Activated CD4-positive, CD25-positive, alpha-beta regulatory T cell treated with anti-CD3 and anti-CD28 coated beads, Interleukin-2, amount 50 U/mL, for 72 hours (primary cell): ENCODE data around the gene KDF1.
A peak's percentile ranks its signal among the peaks of the same experiment; 100 is the strongest.
"Not testable (repeated sequence)": the region's sequence is repeated elsewhere in the genome, so short reads cannot be mapped to it uniquely, and the experiment has no call there.

ENCODE experiments used
- DNase-seq: peaks from one replicate; pipeline ENCODE4 v3.0.0; 2021

KDF1 gene

GRCh38 chr1:26953374-26953773 is 6.9 kb downstream of the KDF1 start:
- DNase-seq, result no peak

GRCh38 chr1:26951821-26952497 is 8.3 kb downstream of the KDF1 start:
- DNase-seq, result no peak

GRCh38 chr1:26951216-26951615 is 9.1 kb downstream of the KDF1 start:
- DNase-seq, result no peak

- DNase-seq, result no peak
Measured at GRCh38 chr1:26950602-26951001, 9.7 kb downstream of the KDF1 start.

DNA sequence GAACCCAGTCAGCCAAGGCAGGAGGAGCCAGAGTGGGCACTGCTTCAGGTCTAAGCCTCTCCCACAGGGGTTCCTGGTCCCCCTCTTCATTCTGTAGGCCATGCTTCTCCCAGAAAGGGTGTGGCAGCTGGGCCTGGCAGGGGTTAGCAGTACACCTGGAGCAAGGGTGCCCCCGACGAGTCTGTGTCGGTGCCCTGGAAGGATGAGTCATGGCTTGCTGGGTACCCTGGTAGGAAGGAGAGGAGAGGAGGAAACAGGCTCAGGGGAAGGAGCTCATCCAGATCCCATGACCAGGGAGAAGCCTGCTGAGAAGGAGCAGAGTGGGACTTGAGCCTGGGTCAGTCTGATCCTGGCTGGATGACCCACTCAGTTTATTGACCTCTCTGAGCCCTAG is 10.3 kb downstream of the KDF1 start:
- DNase-seq, result no peak

DNA sequence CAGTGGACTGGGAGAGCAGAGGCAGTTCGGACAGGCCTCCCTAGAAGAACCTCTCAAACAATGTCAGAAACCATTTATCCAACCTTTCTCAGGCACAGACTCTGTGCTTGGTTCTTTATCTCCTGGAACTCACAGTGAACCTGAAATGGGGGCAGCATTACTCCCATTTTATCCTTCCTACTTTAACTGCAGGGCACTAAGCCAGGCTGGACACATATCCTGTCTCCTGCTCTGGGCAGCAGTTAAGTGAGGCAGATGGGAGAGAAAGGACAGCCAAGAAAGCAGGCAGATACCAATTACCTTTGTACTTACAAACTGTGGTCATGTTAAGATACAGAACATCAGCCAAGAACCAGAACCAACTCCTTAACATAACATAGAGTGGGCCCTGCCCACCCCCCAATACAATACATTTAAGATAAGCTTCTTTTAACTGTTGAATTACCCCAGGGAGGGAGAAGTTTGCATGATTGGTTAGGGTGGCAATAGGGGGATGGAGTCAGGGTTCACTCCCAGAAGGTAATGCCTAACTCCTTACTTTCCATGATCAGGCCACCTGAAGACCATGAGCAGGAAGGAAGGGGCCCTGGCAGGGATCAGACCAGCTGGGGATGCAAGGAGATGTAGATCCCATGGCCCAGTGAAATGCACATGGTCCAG is 10.9 kb downstream of the KDF1 start:
- DNase-seq, result no peak

- not testable (repeated sequence) for DNase-seq
Measured at GRCh38 chr1:26948725-26949057, 11.6 kb downstream of the KDF1 start.

DNA sequence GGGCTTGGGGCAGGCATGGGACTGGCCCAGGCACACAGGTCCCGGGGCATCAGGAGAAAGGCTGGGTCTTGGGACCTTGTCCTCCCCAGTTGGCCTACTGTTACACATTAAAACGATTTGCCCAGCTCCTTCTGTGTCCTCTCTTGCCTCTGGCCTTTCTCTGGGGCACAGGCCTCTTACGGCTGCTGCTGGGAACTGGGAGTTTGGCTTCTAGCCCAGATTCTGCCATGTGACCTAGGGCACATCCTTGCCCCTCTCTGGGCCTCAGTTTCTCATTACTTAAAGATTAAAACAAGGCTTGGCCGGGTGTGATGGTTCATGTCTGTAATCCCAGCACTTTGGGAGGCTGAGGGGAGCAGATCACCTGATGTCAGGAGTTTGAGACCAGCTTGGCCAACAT is 14.0 kb downstream of the KDF1 start:
- no peak for DNase-seq

DNA sequence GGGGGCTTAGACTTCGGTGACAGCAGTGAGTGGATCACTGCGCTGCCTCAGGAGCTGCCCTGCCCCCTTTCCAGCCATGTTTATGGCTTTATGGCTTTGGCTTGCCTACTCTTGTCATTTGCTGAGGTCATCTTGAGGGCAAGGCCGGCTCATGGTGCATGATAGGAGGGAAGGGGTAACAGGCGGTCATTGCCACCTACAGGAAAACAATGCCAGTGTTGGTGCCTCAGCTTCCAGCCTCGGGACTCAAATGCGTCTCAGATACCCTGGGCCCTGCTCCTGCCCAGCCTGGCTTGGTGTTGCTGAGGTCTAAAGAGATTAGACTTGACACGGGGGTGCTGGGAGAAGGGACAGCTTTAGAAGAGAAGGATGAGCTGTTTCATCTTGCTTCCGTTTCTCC is 14.5 kb downstream of the KDF1 start:
- no peak for DNase-seq

- no peak for DNase-seq
Measured at GRCh38 chr1:26945138-26945537, 15.1 kb downstream of the KDF1 start.

DNA sequence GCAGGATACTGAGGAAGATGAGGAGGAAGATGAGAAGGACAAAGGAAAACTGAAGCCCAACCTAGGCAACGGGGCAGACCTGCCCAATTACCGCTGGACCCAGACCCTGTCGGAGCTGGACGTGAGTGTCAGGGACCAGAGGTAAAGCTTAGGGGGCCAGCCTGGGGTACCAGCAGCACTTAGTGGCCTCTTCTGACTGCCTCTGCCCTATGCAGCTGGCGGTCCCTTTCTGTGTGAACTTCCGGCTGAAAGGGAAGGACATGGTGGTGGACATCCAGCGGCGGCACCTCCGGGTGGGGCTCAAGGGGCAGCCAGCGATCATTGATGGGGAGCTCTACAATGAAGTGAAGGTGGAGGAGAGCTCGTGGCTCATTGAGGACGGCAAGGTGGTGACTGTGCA is 17.6 kb downstream of the KDF1 start:
- no peak for DNase-seq

DNA sequence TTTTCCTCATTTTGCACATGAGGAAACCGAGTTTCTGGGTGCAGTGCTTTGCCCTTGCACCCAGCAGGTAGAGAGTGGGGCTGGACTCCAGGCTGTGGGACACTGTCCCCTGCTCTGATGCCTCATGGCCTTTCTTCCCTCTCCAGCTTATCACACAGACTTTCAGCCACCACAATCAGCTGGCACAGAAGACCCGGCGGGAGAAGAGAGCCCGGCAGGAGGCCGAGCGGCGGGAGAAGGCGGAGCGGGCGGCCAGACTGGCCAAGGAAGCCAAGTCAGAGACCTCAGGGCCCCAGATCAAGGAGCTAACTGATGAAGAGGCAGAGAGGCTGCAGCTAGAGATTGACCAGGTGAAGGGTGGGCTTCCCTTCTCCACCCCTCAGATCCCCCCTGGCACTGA is 19.0 kb downstream of the KDF1 start:
- DNase-seq, result no peak

- no peak for DNase-seq
Measured at GRCh38 chr1:26938659-26939025, 21.6 kb downstream of the KDF1 start.

DNA sequence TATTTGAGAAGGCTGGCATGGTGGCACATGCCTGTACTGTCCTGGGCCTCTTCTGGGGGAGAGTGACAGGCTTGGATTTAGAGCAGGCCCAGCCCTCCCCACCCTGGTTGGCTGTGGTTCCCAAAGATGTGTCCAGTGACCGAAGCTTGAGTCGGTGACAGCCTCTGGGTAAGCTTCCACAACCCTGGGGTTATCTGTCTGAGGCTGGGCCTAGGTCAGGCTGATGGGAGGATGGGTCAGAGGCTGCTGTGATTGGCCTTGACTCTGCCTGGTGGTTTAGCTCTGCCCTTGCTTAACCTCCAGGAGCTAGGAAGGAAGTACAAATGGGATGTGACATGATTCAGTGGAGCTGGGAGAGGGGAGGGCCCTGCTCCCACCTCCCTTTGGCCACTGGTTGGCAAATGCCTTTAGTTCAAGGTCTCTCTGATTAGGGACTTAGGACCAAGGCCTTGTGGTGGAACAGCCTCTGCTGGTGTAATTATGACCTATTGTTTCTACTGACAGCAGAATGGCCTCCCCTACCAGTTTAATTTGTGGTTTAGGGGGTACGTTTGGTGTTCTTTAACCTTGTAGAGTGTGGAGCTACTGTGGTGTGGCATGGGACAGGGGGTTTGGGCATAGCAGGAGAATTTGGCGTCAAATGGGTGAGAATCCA is 22.1 kb downstream of the KDF1 start:
- DNase-seq, result no peak

GRCh38 chr1:26936823-26937222 is 23.4 kb downstream of the KDF1 start:
- no peak for DNase-seq

GRCh38 chr1:26932531-26932930 is 27.7 kb downstream of the KDF1 start:
- no peak for DNase-seq

DNA sequence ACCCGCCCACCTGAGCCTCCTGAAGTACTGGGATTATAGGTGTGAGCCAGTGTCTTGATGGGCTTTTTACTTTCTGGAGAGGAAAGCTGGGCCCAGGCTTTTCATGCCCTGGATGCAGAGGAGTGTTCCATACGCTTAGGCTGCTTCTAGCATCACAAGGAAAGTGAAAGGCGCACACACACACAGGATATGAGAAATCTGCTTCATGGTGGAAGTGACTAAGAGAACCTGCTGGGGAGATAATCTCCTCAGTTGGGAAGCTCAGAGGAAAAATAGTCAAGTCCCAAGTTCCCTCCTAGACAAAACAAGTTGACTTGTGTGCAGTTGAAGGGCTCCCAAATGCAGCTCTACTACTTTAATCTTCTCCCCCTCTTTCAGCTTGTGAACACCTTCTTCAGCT is 36.6 kb downstream of the KDF1 start:
- no peak for DNase-seq

DNA sequence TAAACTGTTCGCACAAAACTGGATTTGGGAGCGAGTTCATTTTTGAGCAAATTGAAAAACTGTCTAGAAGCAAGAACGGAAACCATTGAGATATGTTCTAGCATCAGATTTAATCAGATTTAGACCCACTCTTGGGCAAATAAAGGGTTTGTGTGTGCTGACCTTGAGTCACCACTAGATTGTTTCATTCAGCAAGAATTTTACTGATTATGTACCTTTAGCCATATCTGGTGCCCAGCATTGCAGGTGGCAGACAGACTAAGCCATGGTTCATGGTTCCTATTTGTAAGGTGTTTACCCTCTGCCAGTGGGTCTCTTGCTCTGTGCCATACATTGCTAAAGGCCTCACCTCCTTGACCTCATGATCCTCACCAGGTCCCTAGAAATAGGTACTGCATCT is 37.4 kb downstream of the KDF1 start:
- DNase-seq, result no peak

- DNase-seq, result no peak
Measured at GRCh38 chr1:26922431-26922729, 37.9 kb downstream of the KDF1 start.

GRCh38 chr1:26921540-26922430 is 38.5 kb downstream of the KDF1 start, which contains the start of gene NUDC:
TSS of gene NUDC (plus strand) at chr1:26921743. CDS start at chr1:26921849, 106 bp downstream.
- DNase-seq, result peak; percentile 95

- DNase-seq, result no peak
Measured at GRCh38 chr1:26921126-26921539, 39.1 kb downstream of the KDF1 start.

DNA sequence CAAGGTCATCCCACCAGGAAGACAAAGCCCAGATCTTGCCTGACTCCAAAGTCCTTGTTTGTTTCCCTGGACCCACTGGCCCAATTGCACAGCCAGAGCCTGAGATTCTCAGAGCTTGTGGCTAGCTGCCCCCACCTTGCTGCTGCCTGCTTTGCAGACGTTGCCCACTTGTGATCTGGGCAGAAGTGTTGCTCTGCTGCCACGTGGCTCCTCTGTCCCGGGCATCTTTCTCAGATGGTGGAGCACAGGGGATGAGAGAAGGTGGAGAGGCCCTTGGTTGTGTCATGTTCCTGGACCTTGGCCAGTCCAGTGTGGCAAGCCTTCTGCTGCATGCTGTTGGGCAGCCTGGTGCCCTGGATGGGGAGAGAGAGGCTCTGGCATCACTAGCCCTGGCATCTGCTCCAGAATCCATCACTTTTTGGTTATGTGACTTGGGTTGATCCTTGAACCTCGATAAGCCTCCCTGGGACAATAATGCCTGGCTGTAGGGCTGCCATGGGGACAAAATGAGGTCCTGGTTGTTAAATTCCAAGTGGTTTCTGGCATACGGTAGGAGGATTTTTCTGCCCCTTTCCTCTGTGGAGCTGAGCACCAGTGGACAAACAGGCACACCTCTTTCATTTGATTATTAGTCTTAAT is 44.9 kb downstream of the KDF1 start:
- no peak for DNase-seq
